ENCODE results near the gene EFCAB6. TPM values are rescaled to one million over a fixed set of nuclear protein-coding genes. Genes with fewer than 3 reads are reported as not detected.
A peak's percentile ranks its signal among the peaks of the same experiment; 100 is the strongest.

EFCAB6 gene
- polyA plus RNA-seq, 2 of the 4 experiments (the other 2 are of a cell fraction): 0.46 to 1.2 TPM

DNA sequence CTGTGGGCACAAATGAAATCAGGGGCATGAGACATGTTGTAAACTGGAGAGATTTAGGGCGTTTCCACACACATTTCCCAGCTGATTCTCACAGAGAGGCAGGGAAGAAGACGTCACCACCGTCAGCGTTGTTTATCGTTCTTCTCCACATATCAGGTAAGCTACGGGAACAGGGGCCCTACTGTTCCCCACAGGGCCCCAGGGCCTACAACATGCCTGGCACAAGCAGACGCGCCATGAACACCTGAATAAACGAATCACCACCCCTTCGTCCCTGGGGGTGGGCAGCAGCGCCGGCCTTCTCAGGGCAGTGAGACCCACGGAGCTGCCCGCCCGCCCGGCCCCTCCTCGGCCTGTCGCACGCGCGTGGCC is 342 bp downstream of the EFCAB6 start:
- ChIA-PET CTCF (no interaction called here), POLR2A (interaction anchor here (0.5 to 0.8 kb wide), 2 partner anchors 180 to 275 kb away, joined by 3 to 5 read pairs; no protein-coding TSS in a partner anchor)
- DNase-seq (ENCODE audit: low read depth in 1 of 2, low spot score in 1 of 2) (peak in 1 of 2 experiments; percentile 10), FAIRE-seq (no peak), ATAC-seq (peak; percentile 69 to 75)
- Histone ChIP-seq H3K9me3 (no peaks in the 10 kb centered on the region), H3K4me1 (0 out of 3 replicates have a peak, but pooled peaks cover 5% of the 10 kb centered on the region), H3K4me2 (peak overlapping the region; percentile 93), H3K27ac (peak overlapping the region; percentile 85 to 97), H3K4me3 (peak overlapping the region; percentile 90)
- WGBS (ENCODE audit: missing lambda C conversion rate): 15% methylated on average over 2 of the region's 21 CpGs
- TF ChIP-seq GATA3 (IDR thresholded peaks at IDR 0.05; ENCODE audit: borderline replicate concordance) (no peak), KDM5A (IDR thresholded peaks at IDR 0.05) (no peak), POLR2A (IDR thresholded peaks at IDR 0.05; ENCODE audit: low read length) (no peak), TP53 (CRISPR knock-in tag; IDR thresholded peaks at IDR 0.05) (no peak), EP300 (IDR thresholded peaks at IDR 0.05) (no peak), JUNB (IDR thresholded peaks at IDR 0.05) (no peak), POLR2AphosphoS2 (conservative IDR thresholded peaks at IDR 0.05; ENCODE audit: low read length) (no peak), CHD2 (IDR thresholded peaks at IDR 0.05; ENCODE audit: low read length, partially characterized antibody) (no peak)
- TF ChIP-seq, protein P1, sequence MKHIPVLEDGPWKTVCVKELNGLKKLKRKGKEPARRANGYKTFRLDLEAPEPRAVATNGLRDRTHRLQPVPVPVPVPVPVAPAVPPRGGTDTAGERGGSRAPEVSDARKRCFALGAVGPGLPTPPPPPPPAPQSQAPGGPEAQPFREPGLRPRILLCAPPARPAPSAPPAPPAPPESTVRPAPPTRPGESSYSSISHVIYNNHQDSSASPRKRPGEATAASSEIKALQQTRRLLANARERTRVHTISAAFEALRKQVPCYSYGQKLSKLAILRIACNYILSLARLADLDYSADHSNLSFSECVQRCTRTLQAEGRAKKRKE (CRISPR knock-in tag; IDR thresholded peaks at IDR 0.05; ENCODE audit: low read depth): no peak
- TF ChIP-seq, protein P2, sequence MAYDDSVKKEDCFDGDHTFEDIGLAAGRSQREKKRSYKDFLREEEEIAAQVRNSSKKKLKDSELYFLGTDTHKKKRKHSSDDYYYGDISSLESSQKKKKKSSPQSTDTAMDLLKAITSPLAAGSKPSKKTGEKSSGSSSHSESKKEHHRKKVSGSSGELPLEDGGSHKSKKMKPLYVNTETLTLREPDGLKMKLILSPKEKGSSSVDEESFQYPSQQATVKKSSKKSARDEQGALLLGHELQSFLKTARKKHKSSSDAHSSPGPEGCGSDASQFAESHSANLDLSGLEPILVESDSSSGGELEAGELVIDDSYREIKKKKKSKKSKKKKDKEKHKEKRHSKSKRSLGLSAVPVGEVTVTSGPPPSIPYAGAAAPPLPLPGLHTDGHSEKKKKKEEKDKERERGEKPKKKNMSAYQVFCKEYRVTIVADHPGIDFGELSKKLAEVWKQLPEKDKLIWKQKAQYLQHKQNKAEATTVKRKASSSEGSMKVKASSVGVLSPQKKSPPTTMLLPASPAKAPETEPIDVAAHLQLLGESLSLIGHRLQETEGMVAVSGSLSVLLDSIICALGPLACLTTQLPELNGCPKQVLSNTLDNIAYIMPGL (CRISPR knock-in tag; IDR thresholded peaks at IDR 0.05; ENCODE audit: borderline replicate concordance): no peak

DNA sequence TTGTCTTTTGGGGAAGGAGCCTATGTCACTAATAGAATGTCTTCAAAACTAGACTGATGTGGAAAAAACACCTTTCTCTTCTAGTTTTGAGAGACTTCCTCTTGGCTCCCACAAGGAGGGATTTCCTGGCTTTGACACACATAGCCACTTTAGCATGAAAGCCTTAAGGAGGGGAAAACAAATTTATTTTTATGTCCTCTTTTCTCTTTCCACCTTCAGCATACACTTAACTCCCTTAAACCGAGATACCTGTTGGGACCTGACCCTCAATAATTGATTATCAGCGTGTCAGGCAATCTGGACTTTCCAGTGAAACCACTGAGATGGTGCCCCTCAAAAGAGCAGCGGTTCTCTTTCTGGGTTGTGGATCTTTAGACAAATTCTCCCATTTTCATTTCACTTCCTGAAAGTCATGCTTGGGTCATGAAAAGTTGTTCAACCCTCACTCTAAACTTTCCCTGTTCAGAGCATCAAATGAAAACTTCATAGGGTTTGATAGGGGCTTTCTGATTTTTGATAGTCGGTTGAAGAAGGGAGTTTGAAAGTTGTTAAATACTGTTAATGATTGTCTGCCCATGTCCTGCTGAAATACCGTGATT is 9.1 kb downstream of the EFCAB6 start:
- Histone ChIP-seq H3K4me3 (no peak overlapping the region), H3K4me2 (no peak overlapping the region), H3K27ac (no peak overlapping the region), H3K4me1 (no peaks in the 10 kb centered on the region), H3K9me3 (peaks cover 3% of the 10 kb centered on the region; the same call in 1 of the 3 replicates)
- CTCF ChIA-PET: interaction anchor here (0.9 kb wide), 1 partner anchor 24 kb away, joined by 5 read pairs; no protein-coding TSS in a partner anchor
- no peak for ATAC-seq
- WGBS (ENCODE audit: missing lambda C conversion rate): 19% methylated on average over 5 of the region's 5 CpGs
- no peak for FAIRE-seq
- TF ChIP-seq, protein P3, sequence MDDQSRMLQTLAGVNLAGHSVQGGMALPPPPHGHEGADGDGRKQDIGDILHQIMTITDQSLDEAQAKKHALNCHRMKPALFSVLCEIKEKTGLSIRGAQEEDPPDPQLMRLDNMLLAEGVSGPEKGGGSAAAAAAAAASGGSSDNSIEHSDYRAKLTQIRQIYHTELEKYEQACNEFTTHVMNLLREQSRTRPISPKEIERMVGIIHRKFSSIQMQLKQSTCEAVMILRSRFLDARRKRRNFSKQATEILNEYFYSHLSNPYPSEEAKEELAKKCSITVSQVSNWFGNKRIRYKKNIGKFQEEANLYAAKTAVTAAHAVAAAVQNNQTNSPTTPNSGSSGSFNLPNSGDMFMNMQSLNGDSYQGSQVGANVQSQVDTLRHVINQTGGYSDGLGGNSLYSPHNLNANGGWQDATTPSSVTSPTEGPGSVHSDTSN (IDR thresholded peaks at IDR 0.05): no peak
- no peak for TF ChIP-seq EHMT2 (IDR thresholded peaks at IDR 0.05; ENCODE audit: low read depth)
- TF ChIP-seq, protein P4, sequence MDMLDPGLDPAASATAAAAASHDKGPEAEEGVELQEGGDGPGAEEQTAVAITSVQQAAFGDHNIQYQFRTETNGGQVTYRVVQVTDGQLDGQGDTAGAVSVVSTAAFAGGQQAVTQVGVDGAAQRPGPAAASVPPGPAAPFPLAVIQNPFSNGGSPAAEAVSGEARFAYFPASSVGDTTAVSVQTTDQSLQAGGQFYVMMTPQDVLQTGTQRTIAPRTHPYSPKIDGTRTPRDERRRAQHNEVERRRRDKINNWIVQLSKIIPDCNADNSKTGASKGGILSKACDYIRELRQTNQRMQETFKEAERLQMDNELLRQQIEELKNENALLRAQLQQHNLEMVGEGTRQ (IDR thresholded peaks at IDR 0.05): no peak
- TF ChIP-seq MAFK (IDR thresholded peaks at IDR 0.05; ENCODE audit: partially characterized antibody): no peak
- TF ChIP-seq MAZ (IDR thresholded peaks at IDR 0.05; ENCODE audit: borderline replicate concordance, low read depth, low read length): no peak
- TF ChIP-seq NFE2L2 (conservative IDR thresholded peaks at IDR 0.05; ENCODE audit: low read length): no peak
- no peak for TF ChIP-seq ZSCAN20 (CRISPR knock-in tag; IDR thresholded peaks at IDR 0.05)
- no peak for TF ChIP-seq PHF8 (IDR thresholded peaks at IDR 0.05; ENCODE audit: borderline replicate concordance, low read depth)
- TF ChIP-seq, protein P1 (CRISPR knock-in tag; IDR thresholded peaks at IDR 0.05; ENCODE audit: low read depth): no peak
- TF ChIP-seq SMC3 (IDR thresholded peaks at IDR 0.05): no peak
- no peak for TF ChIP-seq CHD4 (IDR thresholded peaks at IDR 0.05; ENCODE audit: borderline replicate concordance)
- TF ChIP-seq EHF (CRISPR knock-in tag; IDR thresholded peaks at IDR 0.05): no peak
- TF ChIP-seq ZNF302 (CRISPR knock-in tag; IDR thresholded peaks at IDR 0.05): no peak
- no peak for TF ChIP-seq ZC3H11A (IDR thresholded peaks at IDR 0.05)
- TF ChIP-seq, protein P2 (CRISPR knock-in tag; IDR thresholded peaks at IDR 0.05; ENCODE audit: borderline replicate concordance): no peak
- no peak for TF ChIP-seq HOXB13 (CRISPR knock-in tag; IDR thresholded peaks at IDR 0.05; ENCODE audit: low read depth)
- TF ChIP-seq RCOR1 (IDR thresholded peaks at IDR 0.05; ENCODE audit: low read depth, low read length): no peak
- TF ChIP-seq POLR2A (IDR thresholded peaks at IDR 0.05; ENCODE audit: low read length): no peak
- TF ChIP-seq FOSL2 (IDR thresholded peaks at IDR 0.05): no peak
- no peak for TF ChIP-seq FOSL2 (CRISPR knock-in tag; IDR thresholded peaks at IDR 0.05)
- no peak for DNase-seq (ENCODE audit: low read depth in 1 of 2, low spot score in 1 of 2)
- POLR2A ChIA-PET: no interaction called here
